GM12874 (cell line): Measurements from ENCODE around the gene KIAA1671.

ENCODE experiments used
- CTCF ChIP-seq: IDR thresholded peaks from 2 replicates; pipeline ENCODE4 v1.5.1; 2011; ENCODE audit warnings: low read depth, mild to moderate bottlenecking, control low read depth, low read length, moderate library complexity; ENCODE audit not compliant: insufficient read depth

Gene KIAA1671

GRCh38 chr22:24954856-24955255 is 2.3 kb downstream of the KIAA1671 start:
- TF ChIP-seq CTCF = no peak

GRCh38 chr22:24957043-24957442 is 4.5 kb downstream of the KIAA1671 start:
- TF ChIP-seq CTCF = no peak

GRCh38 chr22:24961217-24961844 is 8.8 kb downstream of the KIAA1671 start:
- no peak for TF ChIP-seq CTCF

- TF ChIP-seq CTCF = no peak
Measured at GRCh38 chr22:24962094-24962493, 9.6 kb downstream of the KIAA1671 start.

GRCh38 chr22:24962835-24963234 is 10.3 kb downstream of the KIAA1671 start:
- TF ChIP-seq CTCF = no peak

- no peak for TF ChIP-seq CTCF
Measured at GRCh38 chr22:24964441-24964840, 11.9 kb downstream of the KIAA1671 start.

GRCh38 chr22:24965822-24966626 is 13.5 kb downstream of the KIAA1671 start:
- no peak for TF ChIP-seq CTCF
